GM23338 (cell line): ENCODE measurements around the gene JAZF1. TPM values are rescaled to one million over a fixed set of nuclear protein-coding genes. Genes with fewer than 3 reads are reported as not detected.

Experiments used
- ATAC-seq: fragments of 200-7000 bp; cut with Tn5 transposase; 3 replicates; pipeline ENCODE4 v1.9.1; 2020
- DNase-seq: peaks from one replicate; pipeline ENCODE4 v3.0.0-alpha.2; 2015; ENCODE audit warnings: low spot score
- H2AFZ ChIP-seq: fragments of 200-600 bp; sonication (generic); 2 replicates; pipeline ENCODE4 v1.8.0; 2016; ENCODE audit warnings: antibody characterized with exemption, mild to moderate bottlenecking, moderate library complexity
- H3F3A ChIP-seq: fragments of 200-600 bp; sonication (generic); replicated peaks from 2 replicates; pipeline ENCODE4 v1.8.0; 2017; ENCODE audit warnings: antibody characterized with exemption, mixed run types, low read depth
- H3K27ac ChIP-seq: fragments of 200-600 bp; sonication (generic); 2 replicates; pipeline ENCODE4 v1.6.1; 2016; ENCODE audit warnings: low read depth
- H3K27me3 ChIP-seq: fragments of 200-600 bp; sonication (generic); 2 replicates; pipeline ENCODE4 v1.8.0; 2016; ENCODE audit warnings: mild to moderate bottlenecking, mixed run types, moderate library complexity; ENCODE audit not compliant: insufficient read depth
- H3K36me3 ChIP-seq: fragments of 200-600 bp; sonication (generic); 2 replicates; pipeline ENCODE4 v1.8.0; 2016; ENCODE audit warnings: mild to moderate bottlenecking; ENCODE audit not compliant: insufficient read depth
- H3K4me1 ChIP-seq: fragments of 200-600 bp; sonication (generic); 2 replicates; pipeline ENCODE4 v1.8.0; 2016; ENCODE audit warnings: mild to moderate bottlenecking, moderate library complexity; ENCODE audit not compliant: insufficient read depth
- H3K4me2 ChIP-seq: fragments of 200-600 bp; sonication (generic); 2 replicates; pipeline ENCODE4 v1.7.1; 2017; ENCODE audit warnings: mixed run types
- H3K4me3 ChIP-seq: fragments of 200-600 bp; sonication (generic); 2 replicates; pipeline ENCODE4 v1.6.1; 2016; ENCODE audit warnings: mixed run types
- H3K79me2 ChIP-seq: fragments of 200-600 bp; sonication (generic); replicated peaks from 2 replicates; pipeline ENCODE4 v1.8.0; 2017; ENCODE audit warnings: mild to moderate bottlenecking; ENCODE audit not compliant: insufficient read depth
- H3K9me2 ChIP-seq: fragments of 200-600 bp; sonication (generic); 2 replicates; pipeline ENCODE4 v1.8.0; 2017; ENCODE audit not compliant: insufficient read depth
- H4K20me1 ChIP-seq: fragments of 200-600 bp; sonication (generic); replicated peaks from 2 replicates; pipeline ENCODE4 v1.8.0; 2017; ENCODE audit warnings: mild to moderate bottlenecking; ENCODE audit not compliant: insufficient read depth
- H3K27ac Mint-ChIP-seq: 2 replicates; pipeline ENCODE4 v1.8.0; 2020; ENCODE audit warnings: inconsistent platforms, mild to moderate bottlenecking, moderate library complexity, mixed read lengths
- H3K27me3 Mint-ChIP-seq: 3 replicates; pipeline ENCODE4 v1.8.0; 2022; ENCODE audit warnings: low read depth, mild to moderate bottlenecking, moderate library complexity, mixed read lengths, inconsistent platforms; ENCODE audit not compliant: insufficient read depth, poor library complexity
- H3K36me3 Mint-ChIP-seq: 3 replicates; pipeline ENCODE4 v1.8.0; 2021; ENCODE audit warnings: low read depth, mild to moderate bottlenecking, inconsistent platforms, moderate library complexity, mixed read lengths
- H3K4me1 Mint-ChIP-seq: 3 replicates; pipeline ENCODE4 v1.8.0; 2020; ENCODE audit warnings: mild to moderate bottlenecking, inconsistent platforms, mixed read lengths
- H3K4me3 Mint-ChIP-seq: 3 replicates; pipeline ENCODE4 v1.8.0; 2021; ENCODE audit warnings: moderate library complexity, mild to moderate bottlenecking, inconsistent platforms, mixed read lengths
- H3K9me3 Mint-ChIP-seq: 3 replicates; pipeline ENCODE4 v1.8.0; 2020; ENCODE audit warnings: moderate library complexity, mild to moderate bottlenecking, inconsistent platforms, mixed read lengths
- CREB1 ChIP-seq: fragments of 250-450 bp; sonication (Bioruptor Pico); IDR thresholded peaks from 2 replicates; pipeline ENCODE4 v1.5.0; 2020; ENCODE audit warnings: low read depth, mild to moderate bottlenecking, moderate library complexity
- CTCF ChIP-seq, 2 experiments: fragments of 200-600 bp in 1 of 2; sonication (generic) in 1 of 2; conservative IDR thresholded peaks; 2 replicates each; pipeline versions ENCODE4 v1.5.1 to v1.6.1; 2016 to 2017; ENCODE audit warnings: antibody characterized with exemption in 2 of 2, low read depth in 2 of 2, mild to moderate bottlenecking in 2 of 2, moderate library complexity in 1 of 2
- EZH2 ChIP-seq: fragments of 200-600 bp; sonication (generic); IDR thresholded peaks from one replicate; pipeline ENCODE4 v1.8.0; 2017; ENCODE audit warnings: antibody characterized with exemption, mild to moderate bottlenecking, low read depth; ENCODE audit not compliant: unreplicated experiment
- JUNB ChIP-seq: IDR thresholded peaks from one replicate; pipeline ENCODE4 v1.6.1; 2016; ENCODE audit warnings: antibody characterized with exemption; ENCODE audit not compliant: unreplicated experiment
- ZNF462 ChIP-seq: fragments of 250-450 bp; sonication (Bioruptor Pico); IDR thresholded peaks from 2 replicates; pipeline ENCODE4 v1.5.0; 2020; ENCODE audit warnings: mild to moderate bottlenecking, moderate library complexity
- polyA plus RNA-seq: library from polyadenylated mRNA; unstranded; fragments of >200 nt; fragmentation: Nextera tagmentation; extraction: Ambion mirVana; gene quantifications from 2 replicates; pipeline ENCODE4 v1.2.1, GENCODE V29; 2016
- total RNA-seq: library from RNA; depleted of rRNA; stranded (reverse); fragments of >200 nt; shearing (Covaris generic); gene quantifications from 2 replicates; pipeline ENCODE4 v1.2.3, GENCODE V29; 2014
- TF ChIP-seq, protein P1 (sequence below): IDR thresholded peaks from 2 replicates; pipeline ENCODE4 v1.6.1; 2016; ENCODE audit warnings: antibody characterized with exemption

The JAZF1 gene
- total and polyA plus RNA-seq, 2 experiments from 2014 or later, result 12.2 to 22.2 TPM

DNA sequence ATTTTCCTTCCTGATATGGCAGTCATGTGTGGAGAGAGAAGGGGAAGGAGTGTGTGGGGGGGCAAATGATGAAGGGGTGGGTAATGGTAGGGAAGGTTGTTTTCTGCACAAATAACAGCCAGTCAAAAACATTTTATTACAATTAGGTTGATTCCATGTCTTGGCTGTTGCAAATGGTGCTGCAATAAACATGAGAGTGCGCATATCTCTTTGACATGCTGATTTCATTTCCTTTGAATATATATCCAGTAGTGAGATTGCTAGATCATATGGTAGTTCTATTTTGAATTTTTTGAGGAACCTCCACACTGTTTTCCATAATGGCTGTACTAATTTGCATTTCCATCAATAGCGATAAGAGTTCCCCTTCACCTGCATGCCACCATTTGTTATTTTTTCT is 10.6 kb upstream of the JAZF1 start:
- H4K20me1 ChIP-seq, result no peaks in the 10 kb centered on the region
- DNase-seq (no peak), ATAC-seq (no peak)
- no peak overlapping the region for H3K27ac ChIP-seq
- Mint-ChIP-seq H3K36me3 (no peaks in the 10 kb centered on the region), H3K27me3 (no peaks in the 10 kb centered on the region), H3K4me3 (no peak overlapping the region), H3K27ac (no peak overlapping the region), H3K4me1 (peaks cover 38% of the 10 kb centered on the region), H3K9me3 (no peaks in the 10 kb centered on the region)
- no peak overlapping the region for H2AFZ ChIP-seq
- 0 out of 2 replicates have a peak, but pooled peaks cover 2% of the 10 kb centered on the region for H3K27me3 ChIP-seq
- no peak for TF ChIP-seq JUNB
- no peak for TF ChIP-seq EZH2
- no peak for TF ChIP-seq ZNF462 (CRISPR knock-in tag)
- no peak for TF ChIP-seq CREB1 (CRISPR knock-in tag)
- TF ChIP-seq CTCF (conservative IDR thresholded peaks at IDR 0.05; ENCODE audit: low read depth in 2 of 2), result no peak
- TF ChIP-seq, protein P1, sequence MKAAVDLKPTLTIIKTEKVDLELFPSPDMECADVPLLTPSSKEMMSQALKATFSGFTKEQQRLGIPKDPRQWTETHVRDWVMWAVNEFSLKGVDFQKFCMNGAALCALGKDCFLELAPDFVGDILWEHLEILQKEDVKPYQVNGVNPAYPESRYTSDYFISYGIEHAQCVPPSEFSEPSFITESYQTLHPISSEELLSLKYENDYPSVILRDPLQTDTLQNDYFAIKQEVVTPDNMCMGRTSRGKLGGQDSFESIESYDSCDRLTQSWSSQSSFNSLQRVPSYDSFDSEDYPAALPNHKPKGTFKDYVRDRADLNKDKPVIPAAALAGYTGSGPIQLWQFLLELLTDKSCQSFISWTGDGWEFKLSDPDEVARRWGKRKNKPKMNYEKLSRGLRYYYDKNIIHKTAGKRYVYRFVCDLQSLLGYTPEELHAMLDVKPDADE, result no peak
- H3K9me2 ChIP-seq, result 0 out of 2 replicates have a peak, but pooled peaks cover 8% of the 10 kb centered on the region
- H3K79me2 ChIP-seq, result no peaks in the 10 kb centered on the region
- H3K36me3 ChIP-seq, result peaks cover 3% of the 10 kb centered on the region; the same call in 1 of the 2 replicates
- H3K4me1 ChIP-seq, result peaks cover 46% of the 10 kb centered on the region
- H3K4me3 ChIP-seq, result no peak overlapping the region
- 0 out of 2 replicates have a peak, but pooled peaks cover 2% of the 10 kb centered on the region for H3F3A ChIP-seq
- H3K4me2 ChIP-seq, result peak overlapping the region; percentile 19; the same call in 1 of the 2 replicates
